Transverse colon (tissue), 4 donors: Measurements from ENCODE around the gene PDXP. TPM values are rescaled to one million over a fixed set of nuclear protein-coding genes. Genes with fewer than 3 reads are reported as not detected.

Experiments
- DNase-seq: peaks from one replicate; pipeline ENCODE4 v3.0.0-alpha.2; 2019
- H3K27ac ChIP-seq, 4 donors: fragments of 200-600 bp; sonication (generic); 2 replicates each; pipeline ENCODE4 v1.5.1; 2016 to 2018; ENCODE audit warnings: inconsistent platforms in 4 of 4
- H3K27me3 ChIP-seq: fragments of 200-600 bp; sonication (generic); 2 replicates; pipeline ENCODE4 v1.5.1; 2017; ENCODE audit warnings: inconsistent platforms
- H3K36me3 ChIP-seq, 4 donors: fragments of 200-600 bp; sonication (generic); 2 replicates each; pipeline ENCODE4 v1.5.1; 2017 to 2019; ENCODE audit warnings: inconsistent platforms in 4 of 4
- H3K4me1 ChIP-seq, 4 donors: fragments of 200-600 bp; sonication (generic); 2 replicates each; pipeline ENCODE4 v1.5.1; 2017 to 2020; ENCODE audit warnings: inconsistent platforms in 4 of 4
- H3K4me3 ChIP-seq, 4 donors: fragments of 200-600 bp; sonication (generic); 1 replicate in 1 of 4; 2 replicates in 3 of 4; pipeline versions ENCODE4 v1.5.1 to v1.6.1; 2017 to 2019; ENCODE audit warnings: inconsistent platforms in 4 of 4
- H3K9me3 ChIP-seq, 2 donors: fragments of 200-600 bp; sonication (generic); 2 replicates each; pipeline ENCODE4 v1.5.1; 2017 to 2019; ENCODE audit warnings: inconsistent platforms in 2 of 2
- EP300 ChIP-seq: sonication (generic); formaldehyde crosslinking; IDR thresholded peaks from one replicate; pipeline ENCODE4 v1.6.1; 2017; ENCODE audit warnings: antibody characterized with exemption, low read depth
- POLR2A ChIP-seq: fragments of 450-650 bp; IDR thresholded peaks from one replicate; pipeline ENCODE4 v1.6.1; 2016; ENCODE audit warnings: antibody characterized with exemption, mild to moderate bottlenecking, moderate library complexity
- POLR2AphosphoS5 ChIP-seq, 3 donors: sonication (generic); formaldehyde crosslinking; IDR thresholded peaks; one replicate each; pipeline ENCODE4 v1.6.1; 2016; ENCODE audit warnings: antibody characterized with exemption in 3 of 3
- WGBS, 2 donors: methylation state at CpG; one replicate each; pipeline ENCODE4 v1.1.5; 2018; ENCODE audit warnings: low coverage in 1 of 2; 5-methylcytosine and 5-hydroxymethylcytosine counted together
- in situ Hi-C, 4 donors: fragments of 200-750 bp; cut with MboI; loops; one replicate each; pipeline versions ENCODE4 v1.15.0 to v1.15.1; 2017; ENCODE audit warnings: low sequenced_read_pairs in 3 of 4, low pct_ligation_motif_present in 1 of 4, low pct_unique_long_range_greater_than_20kb in 1 of 4
- intact Hi-C: fragments of 100-400 bp; cut with DNase I; formaldehyde crosslinking; loops from one replicate; pipeline ENCODE4 v1.15.1; 2023; ENCODE audit warnings: low total_unique reads
- small RNA-seq, 4 donors: library from RNA; depleted of rRNA; stranded (forward); fragments of <200 nt; gene quantifications; one replicate each; pipeline ENCODE3, GENCODE V24; 2016
- total RNA-seq, 4 donors: library from RNA; depleted of rRNA; stranded (reverse); fragments of >200 nt; gene quantifications; one replicate each; pipeline ENCODE4 v1.1.0, GENCODE V29; 2016
- TF ChIP-seq, protein P1 (sequence below), 5 experiments: fragments of 200-600 bp in 3 of 5; fragments of 450-650 bp in 2 of 5; sonication (generic) in 3 of 5; IDR thresholded peaks; 1 replicate in 2 of 5; 2 replicates in 3 of 5; pipeline ENCODE4 v1.5.1; 2016 to 2017; ENCODE audit warnings: antibody characterized with exemption in 5 of 5, inconsistent platforms in 3 of 5, mild to moderate bottlenecking in 2 of 5, moderate library complexity in 1 of 5

Gene PDXP
- total RNA-seq, 4 donors from 2014 or later, result 28.9 to 126 (median 50.7) TPM

DNA sequence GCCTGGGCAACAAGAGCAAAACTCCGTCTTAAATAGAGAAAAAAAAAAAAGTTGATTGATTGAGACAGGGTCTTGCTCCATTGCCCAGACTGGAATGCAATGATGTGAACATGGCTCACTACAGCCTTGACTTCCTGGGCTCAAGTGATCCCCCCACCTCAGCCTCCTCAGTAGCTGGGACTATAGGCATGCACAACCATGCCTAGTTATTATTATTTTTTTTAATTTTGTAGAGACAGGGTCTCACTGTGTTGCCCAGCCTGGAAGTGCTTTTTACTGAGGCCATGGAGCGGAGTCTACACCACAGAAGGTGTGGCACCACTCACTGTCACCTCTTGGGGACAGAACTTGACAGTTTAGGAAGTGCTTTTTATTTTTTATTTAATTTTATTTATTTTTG, 56.1 kb downstream of the PDXP start:
- WGBS, 2 donors, result 87 to 100% methylated on average over 1 to 2 of the region's 2 CpGs
- Histone ChIP-seq H3K9me3 (no peaks in the 10 kb centered on the region), H3K27me3 (no peaks in the 10 kb centered on the region), H3K36me3 (no peaks in the 10 kb centered on the region), H3K4me1 (no peaks in the 10 kb centered on the region), H3K27ac (no peak overlapping the region), H3K4me3 (no peak overlapping the region)
- in situ Hi-C loops, result no loop called here
- intact Hi-C loops, result no loop called here
- no peak for TF ChIP-seq EP300
- TF ChIP-seq, protein P1, sequence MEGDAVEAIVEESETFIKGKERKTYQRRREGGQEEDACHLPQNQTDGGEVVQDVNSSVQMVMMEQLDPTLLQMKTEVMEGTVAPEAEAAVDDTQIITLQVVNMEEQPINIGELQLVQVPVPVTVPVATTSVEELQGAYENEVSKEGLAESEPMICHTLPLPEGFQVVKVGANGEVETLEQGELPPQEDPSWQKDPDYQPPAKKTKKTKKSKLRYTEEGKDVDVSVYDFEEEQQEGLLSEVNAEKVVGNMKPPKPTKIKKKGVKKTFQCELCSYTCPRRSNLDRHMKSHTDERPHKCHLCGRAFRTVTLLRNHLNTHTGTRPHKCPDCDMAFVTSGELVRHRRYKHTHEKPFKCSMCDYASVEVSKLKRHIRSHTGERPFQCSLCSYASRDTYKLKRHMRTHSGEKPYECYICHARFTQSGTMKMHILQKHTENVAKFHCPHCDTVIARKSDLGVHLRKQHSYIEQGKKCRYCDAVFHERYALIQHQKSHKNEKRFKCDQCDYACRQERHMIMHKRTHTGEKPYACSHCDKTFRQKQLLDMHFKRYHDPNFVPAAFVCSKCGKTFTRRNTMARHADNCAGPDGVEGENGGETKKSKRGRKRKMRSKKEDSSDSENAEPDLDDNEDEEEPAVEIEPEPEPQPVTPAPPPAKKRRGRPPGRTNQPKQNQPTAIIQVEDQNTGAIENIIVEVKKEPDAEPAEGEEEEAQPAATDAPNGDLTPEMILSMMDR (IDR thresholded peaks at IDR 0.05), result no peak
- no peak for TF ChIP-seq POLR2AphosphoS5 (IDR thresholded peaks at IDR 0.05)
- TF ChIP-seq POLR2A, result no peak
- DNase-seq, result no peak

DNA sequence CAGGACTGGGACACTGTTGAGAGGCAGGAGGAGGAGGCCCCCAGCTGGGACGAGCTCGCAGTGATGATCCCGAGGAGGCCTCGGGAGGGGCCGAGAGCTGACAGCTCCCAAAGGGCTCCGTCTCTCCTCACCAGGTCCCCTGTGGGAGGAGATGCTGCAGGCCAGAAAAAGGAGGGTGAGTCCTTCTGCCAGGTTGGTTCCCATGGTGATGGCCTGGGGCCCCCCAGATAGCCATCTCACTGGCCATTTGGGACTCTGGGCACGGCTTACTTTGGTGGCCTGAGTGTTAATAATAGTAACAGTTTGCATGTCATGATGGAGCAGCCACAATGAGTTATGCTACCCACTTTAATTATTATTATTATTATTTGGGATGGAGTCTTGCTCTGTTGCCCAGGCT, 57.2 kb downstream of the PDXP start:
- Histone ChIP-seq H3K4me1 (no peaks in the 10 kb centered on the region), H3K4me3 (no peak overlapping the region), H3K27ac (no peak overlapping the region), H3K36me3 (no peaks in the 10 kb centered on the region), H3K27me3 (no peaks in the 10 kb centered on the region), H3K9me3 (no peaks in the 10 kb centered on the region)
- WGBS, 2 donors, result 87 to 96% methylated on average over 3 to 7 of the region's 7 CpGs
- no peak for TF ChIP-seq POLR2AphosphoS5 (IDR thresholded peaks at IDR 0.05)
- TF ChIP-seq EP300, result no peak
- TF ChIP-seq POLR2A, result no peak
- TF ChIP-seq, protein P1 (IDR thresholded peaks at IDR 0.05), result no peak
- intact Hi-C loops, result no loop called here
- in situ Hi-C loops, result no loop called here
- no peak for DNase-seq

Small RNAs within 50 kb of the gene (small RNA-seq; reads per million reads assigned to genes)
- gene RN7SL385P, result 0 reads per million in 4 donors

Other genes with a start within 250 kb of the PDXP start
- under 1 TPM in 2 of 4 donors, not detected in 2; under 0.01 TPM for gene ELFN2, start 231.2 kb upstream of the PDXP start, total RNA-seq
- 10 to 100 TPM in 3 of 4 donors, 1 to 10 TPM in 1; 2.8 to 26.4 (median 15.7) TPM for gene MFNG, start 172.3 kb upstream of the PDXP start, total RNA-seq
- gene CARD10, start 139.3 kb upstream of the PDXP start, total RNA-seq, result 100 to 1,000 TPM in 1 of 4 donors, 10 to 100 TPM in 3; 46.3 to 166 (median 60.9) TPM
- 10 to 100 TPM; 27.3 to 52.9 (median 28.9) TPM for gene CDC42EP1, start 98.2 kb upstream of the PDXP start, total RNA-seq
- gene LGALS2, start 78.6 kb upstream of the PDXP start, total RNA-seq, result 10 to 100 TPM in 2 of 4 donors, 1 to 10 TPM in 1, not detected in 1; 1.3 to 43.4 (median 17.2) TPM
- 100 to 1,000 TPM in 1 of 4 donors, 10 to 100 TPM in 3; 60.1 to 142 (median 73.8) TPM for gene GGA1, start 49.9 kb upstream of the PDXP start, total RNA-seq
- 100 to 1,000 TPM in 2 of 4 donors, 10 to 100 TPM in 2; 53.1 to 158 (median 84.7) TPM for gene SH3BP1, start 19.1 kb upstream of the PDXP start, total RNA-seq
- 100 to 1,000 TPM; 196 to 558 (median 224) TPM for gene LGALS1, start 16.9 kb downstream of the PDXP start, total RNA-seq
- 100 to 1,000 TPM in 1 of 4 donors, 10 to 100 TPM in 3; 44.1 to 143 (median 57.2) TPM for gene NOL12, start 27.6 kb downstream of the PDXP start, total RNA-seq
- gene TRIOBP, start 38.3 kb downstream of the PDXP start, total RNA-seq, result 100 to 1,000 TPM; 121 to 265 (median 129) TPM
- 10 to 100 TPM in 1 of 4 donors, 1 to 10 TPM in 3; 6.4 to 10.1 (median 7.7) TPM for gene GCAT, start 149.2 kb downstream of the PDXP start, total RNA-seq
- gene GALR3, start 164.7 kb downstream of the PDXP start, total RNA-seq, result not detected
- 10 to 100 TPM; 12.7 to 86.8 (median 40.6) TPM for gene ANKRD54, start 185.6 kb downstream of the PDXP start, total RNA-seq
- 100 to 1,000 TPM in 3 of 4 donors, 10 to 100 TPM in 1; 89.4 to 292 (median 217) TPM for gene EIF3L, start 190.7 kb downstream of the PDXP start, total RNA-seq
- gene MICALL1, start 247.6 kb downstream of the PDXP start, total RNA-seq, result 10 to 100 TPM; 26.8 to 87.2 (median 37.3) TPM